Measurements from ENCODE around the gene TLN1.

DNA sequence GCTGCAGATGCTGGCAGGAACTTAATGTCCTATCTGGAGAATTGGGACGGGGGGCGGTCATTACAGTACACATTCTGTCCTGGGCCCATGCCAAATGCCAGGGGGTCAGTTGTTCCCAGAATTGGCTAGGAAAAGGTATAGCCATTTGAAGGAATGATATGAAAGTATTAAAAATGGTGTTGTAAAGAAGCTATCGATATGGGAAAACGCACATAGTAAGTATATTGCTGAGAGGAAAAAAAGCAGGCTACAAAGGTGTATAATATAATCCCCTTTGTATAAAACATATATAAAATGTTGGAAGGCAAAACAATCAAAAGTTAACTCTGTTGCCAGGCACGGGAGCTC lies 66.5 kb downstream of the TLN1 start:
- TF ChIP-seq, protein P1, sequence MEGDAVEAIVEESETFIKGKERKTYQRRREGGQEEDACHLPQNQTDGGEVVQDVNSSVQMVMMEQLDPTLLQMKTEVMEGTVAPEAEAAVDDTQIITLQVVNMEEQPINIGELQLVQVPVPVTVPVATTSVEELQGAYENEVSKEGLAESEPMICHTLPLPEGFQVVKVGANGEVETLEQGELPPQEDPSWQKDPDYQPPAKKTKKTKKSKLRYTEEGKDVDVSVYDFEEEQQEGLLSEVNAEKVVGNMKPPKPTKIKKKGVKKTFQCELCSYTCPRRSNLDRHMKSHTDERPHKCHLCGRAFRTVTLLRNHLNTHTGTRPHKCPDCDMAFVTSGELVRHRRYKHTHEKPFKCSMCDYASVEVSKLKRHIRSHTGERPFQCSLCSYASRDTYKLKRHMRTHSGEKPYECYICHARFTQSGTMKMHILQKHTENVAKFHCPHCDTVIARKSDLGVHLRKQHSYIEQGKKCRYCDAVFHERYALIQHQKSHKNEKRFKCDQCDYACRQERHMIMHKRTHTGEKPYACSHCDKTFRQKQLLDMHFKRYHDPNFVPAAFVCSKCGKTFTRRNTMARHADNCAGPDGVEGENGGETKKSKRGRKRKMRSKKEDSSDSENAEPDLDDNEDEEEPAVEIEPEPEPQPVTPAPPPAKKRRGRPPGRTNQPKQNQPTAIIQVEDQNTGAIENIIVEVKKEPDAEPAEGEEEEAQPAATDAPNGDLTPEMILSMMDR (IDR thresholded peaks at IDR 0.05; ENCODE audit: low read length), result no peak
- no peak for TF ChIP-seq EZH2 (optimal IDR thresholded peaks at IDR 0.05; ENCODE audit: low read depth, low read length)
- no peak for TF ChIP-seq EZH2phosphoT487 (IDR thresholded peaks at IDR 0.05; ENCODE audit: low read length)

Measured in MM.1S (cell line).